Esophagus squamous epithelium (tissue), 5 donors: ENCODE results near the gene AQP6. TPM values are rescaled to one million over a fixed set of nuclear protein-coding genes. Genes with fewer than 3 reads are reported as not detected.

Experiments used
- DNase-seq: peaks from one replicate; lab custom pipeline; 2025; lab: John Stamatoyannopoulos, UW
- H3K27ac ChIP-seq, 4 donors: fragments of 200-600 bp; sonication (generic); one replicate each; pipeline ENCODE4 v1.5.1; 2016 to 2019; ENCODE audit warnings: mild to moderate bottlenecking in 1 of 4
- H3K27me3 ChIP-seq, 4 donors: fragments of 200-600 bp; sonication (generic); 1 replicate in 3 of 4; 2 replicates in 1 of 4; pipeline versions ENCODE4 v1.5.1 to v1.6.0; 2017 to 2021; ENCODE audit warnings: antibody characterized with exemption in 1 of 4
- H3K36me3 ChIP-seq, 3 donors: fragments of 200-600 bp; sonication (generic); one replicate each; pipeline ENCODE4 v1.5.1; 2016 to 2019
- H3K4me1 ChIP-seq, 3 donors: fragments of 200-600 bp; sonication (generic); one replicate each; pipeline ENCODE4 v1.5.1; 2017 to 2019
- H3K4me3 ChIP-seq, 4 donors: fragments of 200-600 bp; sonication (generic); 1 replicate in 3 of 4; 2 replicates in 1 of 4; pipeline ENCODE4 v1.5.1; 2016 to 2019; ENCODE audit warnings: mild to moderate bottlenecking in 2 of 4, moderate library complexity in 1 of 4
- H3K9me3 ChIP-seq, 3 donors: fragments of 200-600 bp; sonication (generic); one replicate each; pipeline ENCODE4 v1.5.1; 2016 to 2019
- POLR2A ChIP-seq, 4 donors: fragments of 450-650 bp; IDR thresholded peaks; one replicate each; pipeline ENCODE4 v1.6.1; 2017; ENCODE audit warnings: antibody characterized with exemption in 4 of 4, mild to moderate bottlenecking in 4 of 4, moderate library complexity in 3 of 4
- WGBS, 2 donors: methylation state at CpG; one replicate each; pipeline ENCODE4 v1.1.5; 2018; 5-methylcytosine and 5-hydroxymethylcytosine counted together
- intact Hi-C: fragments of 100-400 bp; cut with DNase I; formaldehyde crosslinking; loops from one replicate; pipeline ENCODE4 v1.15.0; 2022
- total RNA-seq, 4 donors: library from RNA; depleted of rRNA; stranded (reverse); fragments of >200 nt; gene quantifications; one replicate each; pipeline ENCODE4 v1.1.0, GENCODE V29; 2016
- TF ChIP-seq, protein P1 (sequence below), 6 experiments: fragments of 450-650 bp in 4 of 6; fragments of 200-600 bp in 2 of 6; sonication (generic) in 2 of 6; IDR thresholded peaks; one replicate each; pipeline ENCODE4 v1.5.1; 2016 to 2019; ENCODE audit warnings: antibody characterized with exemption in 6 of 6, mild to moderate bottlenecking in 4 of 6, moderate library complexity in 4 of 6
- donor health status: DM: yes; HTN: yes; CAD: no.

AQP6 gene
- total RNA-seq, 4 donors from 2014 or later: not detected

GRCh38 chr12:50004696-50005095 is 31.9 kb downstream of the AQP6 start:
- no peak for DNase-seq
- Histone ChIP-seq H3K27me3 (no peaks in the 10 kb centered on the region), H3K36me3 (peaks cover 0 to 61% (median 5%) of the 10 kb centered on the region in 3 donors), H3K27ac (peak overlapping the region in 1 of 4 donors; percentile 36), H3K9me3 (no peaks in the 10 kb centered on the region), H3K4me3 (no peak overlapping the region), H3K4me1 (peaks cover 0 to 3% (median 0%) of the 10 kb centered on the region in 3 donors)
- intact Hi-C loops: no loop called here
- TF ChIP-seq, protein P1, sequence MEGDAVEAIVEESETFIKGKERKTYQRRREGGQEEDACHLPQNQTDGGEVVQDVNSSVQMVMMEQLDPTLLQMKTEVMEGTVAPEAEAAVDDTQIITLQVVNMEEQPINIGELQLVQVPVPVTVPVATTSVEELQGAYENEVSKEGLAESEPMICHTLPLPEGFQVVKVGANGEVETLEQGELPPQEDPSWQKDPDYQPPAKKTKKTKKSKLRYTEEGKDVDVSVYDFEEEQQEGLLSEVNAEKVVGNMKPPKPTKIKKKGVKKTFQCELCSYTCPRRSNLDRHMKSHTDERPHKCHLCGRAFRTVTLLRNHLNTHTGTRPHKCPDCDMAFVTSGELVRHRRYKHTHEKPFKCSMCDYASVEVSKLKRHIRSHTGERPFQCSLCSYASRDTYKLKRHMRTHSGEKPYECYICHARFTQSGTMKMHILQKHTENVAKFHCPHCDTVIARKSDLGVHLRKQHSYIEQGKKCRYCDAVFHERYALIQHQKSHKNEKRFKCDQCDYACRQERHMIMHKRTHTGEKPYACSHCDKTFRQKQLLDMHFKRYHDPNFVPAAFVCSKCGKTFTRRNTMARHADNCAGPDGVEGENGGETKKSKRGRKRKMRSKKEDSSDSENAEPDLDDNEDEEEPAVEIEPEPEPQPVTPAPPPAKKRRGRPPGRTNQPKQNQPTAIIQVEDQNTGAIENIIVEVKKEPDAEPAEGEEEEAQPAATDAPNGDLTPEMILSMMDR (IDR thresholded peaks at IDR 0.05): no peak
- TF ChIP-seq POLR2A (IDR thresholded peaks at IDR 0.05): no peak

GRCh38 chr12:50005175-50005574 is 32.4 kb downstream of the AQP6 start:
- peaks cover 0 to 3% (median 0%) of the 10 kb centered on the region in 3 donors for H3K4me1 ChIP-seq
- H3K27ac ChIP-seq: peak overlapping the region in 1 of 4 donors; percentile 14
- intact Hi-C loops: no loop called here
- TF ChIP-seq, protein P1 (IDR thresholded peaks at IDR 0.05): no peak
- TF ChIP-seq POLR2A (IDR thresholded peaks at IDR 0.05): no peak
- no peaks in the 10 kb centered on the region for H3K27me3 ChIP-seq
- no peak for DNase-seq
- peaks cover 0 to 56% (median 5%) of the 10 kb centered on the region in 3 donors for H3K36me3 ChIP-seq
- 60 to 83% methylated on average over 3 of the region's 3 CpGs for WGBS, 2 donors
- no peaks in the 10 kb centered on the region for H3K9me3 ChIP-seq
- H3K4me3 ChIP-seq: no peak overlapping the region

- 89 to 92% methylated on average over 7 of the region's 7 CpGs for WGBS, 2 donors
- Histone ChIP-seq H3K4me3 (no peak overlapping the region), H3K36me3 (peaks cover 0 to 53% (median 0%) of the 10 kb centered on the region in 3 donors)
Observed at GRCh38 chr12:50006280-50006679, 33.5 kb downstream of the AQP6 start.

GRCh38 chr12:50006754-50007442 is 34.2 kb downstream of the AQP6 start:
- DNase-seq: no peak
- intact Hi-C loops: no loop called here
- H3K27ac ChIP-seq: no peak overlapping the region
- H3K4me3 ChIP-seq: no peak overlapping the region
- no peaks in the 10 kb centered on the region for H3K9me3 ChIP-seq
- WGBS, 2 donors: 57 to 84% methylated on average over 1 of the region's 1 CpG
- TF ChIP-seq, protein P1 (IDR thresholded peaks at IDR 0.05): no peak
- TF ChIP-seq POLR2A (IDR thresholded peaks at IDR 0.05): no peak
- peaks cover 0 to 3% (median 0%) of the 10 kb centered on the region in 3 donors for H3K4me1 ChIP-seq
- H3K36me3 ChIP-seq: peaks cover 0 to 50% (median 0%) of the 10 kb centered on the region in 3 donors
- H3K27me3 ChIP-seq: no peaks in the 10 kb centered on the region

More at GRCh38 chr12:50006280-50006679, 33.5 kb downstream of the AQP6 start:
- peaks cover 0 to 3% (median 0%) of the 10 kb centered on the region in 3 donors for H3K4me1 ChIP-seq
- H3K27me3 ChIP-seq: no peaks in the 10 kb centered on the region
- H3K27ac ChIP-seq: no peak overlapping the region
- TF ChIP-seq, protein P1 (IDR thresholded peaks at IDR 0.05): no peak
- no peak for TF ChIP-seq POLR2A (IDR thresholded peaks at IDR 0.05)
- intact Hi-C loops: no loop called here
- no peak for DNase-seq
- no peaks in the 10 kb centered on the region for H3K9me3 ChIP-seq

DNA sequence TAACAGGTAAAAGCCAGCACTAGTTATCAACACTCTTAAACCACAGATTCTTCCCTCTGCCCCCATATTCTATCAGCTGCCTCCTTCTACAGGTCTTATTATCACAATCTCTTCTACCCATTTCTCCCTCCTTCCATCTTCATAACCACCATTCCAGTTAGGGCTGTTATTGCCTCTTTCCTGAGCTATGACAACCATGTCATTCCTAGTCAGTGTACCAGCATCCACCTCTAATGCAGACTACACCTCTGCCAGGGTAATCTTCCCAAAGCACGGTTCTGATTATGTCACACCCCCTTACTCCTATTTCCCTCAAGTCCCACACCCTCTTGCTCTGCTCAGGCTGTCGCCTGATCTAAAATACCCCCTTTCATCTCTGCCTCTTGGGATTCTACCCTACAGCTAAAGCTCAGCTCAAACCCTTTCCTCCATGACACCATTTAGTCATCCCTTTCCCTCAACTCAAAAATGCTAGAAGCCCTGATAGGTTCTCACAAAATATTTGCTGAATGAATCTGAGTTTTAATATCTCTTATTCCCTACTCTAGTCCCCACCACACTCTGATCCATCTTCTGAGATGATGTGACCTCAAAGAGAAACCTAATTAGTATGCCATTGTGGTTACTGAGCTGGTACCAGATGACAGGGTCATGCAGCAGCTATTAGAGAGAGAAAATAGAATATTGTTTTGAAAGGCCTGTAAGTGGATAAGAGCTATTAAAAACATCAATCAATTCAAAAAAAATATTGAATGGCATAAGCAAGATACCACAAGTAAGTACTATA is 40.8 kb downstream of the AQP6 start:
- WGBS, 2 donors: 79 to 89% methylated on average over 2 of the region's 2 CpGs
- no peaks in the 10 kb centered on the region for H3K9me3 ChIP-seq
- H3K27ac ChIP-seq: no peak overlapping the region
- peaks cover 0 to 45% (median 0%) of the 10 kb centered on the region in 3 donors for H3K36me3 ChIP-seq
- intact Hi-C loops: no loop called here
- no peak for TF ChIP-seq POLR2A (IDR thresholded peaks at IDR 0.05)
- TF ChIP-seq, protein P1 (IDR thresholded peaks at IDR 0.05): no peak
- no peaks in the 10 kb centered on the region for H3K27me3 ChIP-seq
- peaks cover 0 to 28% (median 0%) of the 10 kb centered on the region in 3 donors for H3K4me1 ChIP-seq
- no peak overlapping the region for H3K4me3 ChIP-seq
- no peak for DNase-seq
